Measurements from ENCODE around the gene PTPRT.

The PTPRT gene

DNA sequence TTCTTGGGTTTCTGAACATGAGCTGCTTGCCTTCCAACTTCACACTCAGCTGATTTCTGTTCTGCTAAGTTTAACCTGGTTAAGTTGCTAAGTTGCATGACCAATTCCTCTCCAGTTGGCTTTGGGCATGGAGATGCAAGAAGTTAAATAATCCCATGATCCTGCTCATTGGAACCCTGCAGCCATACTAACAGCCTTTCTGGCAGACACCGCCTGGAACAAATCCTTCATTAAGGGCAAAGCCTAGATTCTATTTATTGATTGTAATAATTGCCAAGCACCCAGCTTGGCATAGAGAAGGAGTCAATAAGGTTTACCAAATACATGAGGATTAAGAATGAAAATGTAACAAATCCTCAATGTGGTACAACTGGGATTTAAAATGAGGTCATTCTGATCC is 829.1 kb downstream of the PTPRT start:
- DNase-seq: no peak

DNA sequence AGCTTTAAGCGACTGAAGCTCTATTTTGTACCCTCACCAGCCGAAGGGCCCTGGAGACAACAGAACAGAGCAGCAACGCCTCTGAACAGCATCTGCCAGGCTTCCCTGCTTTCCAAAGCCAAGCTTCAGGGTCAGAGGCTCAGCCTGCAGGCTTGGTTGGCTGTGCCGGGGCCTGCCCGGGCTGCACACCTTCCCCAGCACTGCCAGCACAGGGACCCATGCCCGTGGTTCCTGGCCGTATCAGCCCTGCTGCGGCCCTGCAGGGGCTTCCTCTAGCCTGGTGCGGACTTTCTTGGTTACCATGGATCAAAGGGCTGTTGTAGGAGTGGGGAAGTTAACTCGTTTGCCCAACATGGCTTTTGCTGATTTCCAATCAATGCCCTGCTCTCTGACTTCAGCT is 830.1 kb downstream of the PTPRT start:
- DNase-seq: no peak

DNA sequence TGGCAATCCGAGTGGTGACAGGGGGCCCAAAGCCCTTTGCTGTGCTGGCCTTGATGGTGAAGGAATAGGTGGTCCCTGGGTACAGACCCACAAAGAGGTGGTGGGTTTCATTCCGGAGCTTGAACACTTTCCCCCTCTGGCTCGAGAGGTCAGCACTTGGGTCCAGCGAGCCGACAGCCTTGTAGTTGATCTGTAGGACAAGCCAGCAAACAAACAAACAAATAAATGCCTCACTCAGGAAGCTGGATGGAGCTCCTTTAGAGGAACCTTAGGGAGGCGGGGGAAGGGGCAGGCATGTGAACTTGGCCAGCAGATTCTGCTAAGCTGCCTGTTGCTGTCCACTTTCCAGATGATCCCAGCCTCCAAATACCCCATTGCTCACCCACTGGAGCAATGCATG is 837.6 kb downstream of the PTPRT start:
- DNase-seq: no peak

DNA sequence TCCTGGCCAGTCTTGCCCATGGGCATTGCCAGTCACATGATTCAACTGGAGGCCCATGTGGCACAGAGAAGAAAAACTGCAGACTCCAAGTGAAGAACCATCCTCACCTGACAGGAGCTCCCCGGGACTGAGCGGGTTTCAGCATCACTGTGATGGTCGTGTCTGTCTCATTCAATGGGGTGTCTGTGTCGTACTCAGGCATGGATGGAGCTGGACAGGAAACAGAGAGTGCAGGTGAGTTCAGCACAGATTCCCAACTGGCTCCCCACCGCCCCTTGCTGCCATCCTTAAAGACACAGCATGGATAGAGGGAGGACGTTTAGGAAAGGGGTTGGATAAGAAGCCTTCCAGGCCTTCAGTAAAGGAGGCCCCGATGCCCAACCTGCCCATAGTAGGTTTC is 839.2 kb downstream of the PTPRT start:
- no peak for DNase-seq

DNA sequence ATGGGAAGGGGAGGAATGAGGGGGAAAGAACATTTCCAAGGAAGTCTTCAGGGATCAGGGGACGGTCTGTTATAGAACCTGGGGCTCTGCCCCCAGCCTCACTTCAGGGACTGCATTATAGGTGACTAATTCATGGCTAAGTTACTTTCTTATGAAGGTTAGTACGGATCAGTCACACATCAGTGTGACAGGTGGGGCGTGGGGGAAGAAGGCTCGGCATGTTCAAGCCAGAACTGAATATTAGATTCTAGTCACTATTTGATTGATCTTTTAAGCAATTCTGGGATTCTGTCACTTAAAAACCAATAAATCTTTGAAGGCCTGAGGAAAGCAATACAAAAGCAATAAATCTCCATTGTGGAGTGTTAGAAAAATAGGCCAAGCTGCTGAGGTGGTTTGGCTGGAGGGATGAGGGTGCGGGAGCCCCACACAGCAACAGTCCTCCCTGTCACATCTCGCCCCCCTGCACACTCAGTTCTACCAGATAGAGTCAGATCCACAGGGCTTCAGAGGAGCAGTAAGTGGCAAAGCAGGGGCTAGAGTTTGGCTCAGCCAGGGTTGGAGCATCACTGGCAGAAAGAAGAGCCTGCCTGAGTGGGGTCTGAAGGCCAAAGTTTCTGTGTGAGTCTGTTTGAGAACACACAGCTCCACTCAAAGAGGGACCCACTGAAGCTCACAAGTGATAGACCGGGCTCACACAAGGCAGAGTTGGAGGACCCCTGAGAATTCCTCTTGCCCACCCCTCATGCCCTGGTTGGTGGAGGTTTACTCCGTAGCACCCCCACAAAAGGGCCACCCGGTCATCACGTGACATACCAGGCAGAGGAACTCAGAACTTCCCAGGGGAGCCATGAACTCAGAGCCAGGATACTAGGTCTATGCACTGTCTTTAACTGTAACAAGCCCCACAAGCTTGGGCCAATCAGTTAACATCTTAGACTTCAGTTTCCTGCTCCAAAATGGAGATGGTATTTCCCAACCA is 843.2 kb downstream of the PTPRT start:
- no peak for DNase-seq

DNA sequence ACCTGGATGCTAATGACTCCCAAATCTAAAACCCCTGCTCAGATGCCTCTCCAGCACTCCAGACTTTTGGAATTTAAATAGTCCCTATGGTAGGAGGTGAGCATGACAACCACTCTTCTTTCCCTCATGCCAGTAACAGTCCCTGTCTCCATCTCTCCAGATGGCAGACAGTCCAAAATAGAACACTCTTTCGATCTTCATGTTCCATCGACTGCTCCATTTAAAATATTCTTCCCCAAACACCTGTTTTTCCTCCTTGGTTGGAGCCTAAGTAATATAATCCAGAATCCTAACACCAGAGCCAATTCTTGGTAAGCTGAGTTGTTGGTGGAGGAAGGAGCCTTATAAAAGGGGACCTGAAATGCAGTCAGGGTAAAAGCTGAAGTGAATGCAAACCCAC is 848.1 kb downstream of the PTPRT start:
- DNase-seq: no peak

DNA sequence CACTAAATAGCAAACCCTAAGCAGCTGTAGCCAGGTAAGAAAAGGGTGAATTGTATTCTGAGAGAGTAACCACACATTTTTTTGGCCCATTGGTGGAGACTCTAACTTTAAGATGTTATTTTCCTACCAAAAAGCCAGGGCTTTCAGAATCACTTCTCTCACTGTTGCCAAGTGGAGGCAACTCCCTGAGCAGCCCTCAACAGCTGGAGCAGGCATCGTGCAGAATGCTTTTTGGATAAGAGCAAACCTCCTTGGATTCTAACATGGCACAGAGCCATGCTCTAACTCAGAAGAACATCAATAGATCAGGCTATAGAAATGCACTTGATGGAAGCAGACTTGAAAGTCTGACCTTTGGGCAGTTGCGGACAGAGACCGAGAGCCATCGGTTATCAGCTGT is 849.3 kb downstream of the PTPRT start:
- no peak for DNase-seq

DNA sequence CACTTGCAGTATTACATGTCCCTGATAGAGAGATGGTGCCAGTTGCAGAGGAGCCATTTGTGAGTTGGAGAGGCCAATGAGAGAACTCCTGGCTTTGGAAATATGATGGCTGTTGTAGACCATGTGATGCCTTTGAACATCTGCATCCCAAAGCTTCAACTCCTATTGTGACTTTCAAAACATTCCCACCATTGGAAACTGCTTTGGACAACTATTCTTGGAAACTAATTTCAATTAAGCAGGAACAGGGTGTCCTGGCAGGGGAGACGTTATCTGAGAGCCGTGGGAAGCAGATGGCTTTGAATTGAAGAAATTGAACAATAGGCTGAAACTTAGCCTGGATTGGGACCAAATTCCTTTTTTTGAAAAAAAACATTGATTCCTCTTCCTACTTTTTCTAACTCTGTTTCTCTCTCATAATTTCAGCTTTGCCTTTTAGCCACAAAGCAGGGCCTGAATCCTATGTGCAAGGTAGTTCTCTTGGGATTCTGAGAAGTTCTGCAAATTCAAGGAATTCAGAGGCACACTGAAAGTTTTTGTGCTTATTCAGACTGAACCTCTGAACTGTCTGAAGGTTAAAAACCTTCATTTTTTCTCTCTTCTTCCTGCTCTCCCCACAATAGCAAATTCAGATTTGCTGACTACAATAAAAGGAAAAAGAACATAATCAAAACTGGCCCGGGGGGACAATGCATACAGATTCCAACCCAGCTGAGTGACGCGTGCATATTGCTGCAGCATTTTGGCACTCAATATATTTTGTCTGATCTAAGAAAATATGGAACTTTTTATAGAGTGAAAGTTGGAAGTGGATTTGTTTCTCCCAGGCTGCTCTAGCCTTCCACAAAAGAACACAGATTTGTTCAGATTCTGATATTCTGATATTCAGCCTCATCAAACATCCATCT is 851.2 kb downstream of the PTPRT start:
- DNase-seq: no peak

DNA sequence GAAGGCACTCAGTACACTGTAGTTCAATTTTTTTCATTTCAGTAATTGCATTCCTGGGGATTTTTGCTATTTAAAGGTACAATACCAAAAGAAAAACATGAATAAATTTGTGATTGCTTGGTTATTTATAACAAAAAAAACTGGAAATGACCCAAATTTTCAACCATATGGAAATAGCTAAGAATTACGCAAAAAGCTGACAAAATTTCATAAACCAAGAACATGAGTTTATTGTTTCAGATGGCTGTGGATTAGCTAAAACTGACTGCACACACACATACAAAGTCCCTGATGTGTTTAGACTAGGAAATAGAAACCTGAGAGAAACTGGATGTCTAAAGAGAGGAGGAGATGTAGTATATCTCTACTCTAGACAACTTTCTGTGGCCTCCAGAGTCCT is 853.1 kb downstream of the PTPRT start:
- DNase-seq: no peak

DNA sequence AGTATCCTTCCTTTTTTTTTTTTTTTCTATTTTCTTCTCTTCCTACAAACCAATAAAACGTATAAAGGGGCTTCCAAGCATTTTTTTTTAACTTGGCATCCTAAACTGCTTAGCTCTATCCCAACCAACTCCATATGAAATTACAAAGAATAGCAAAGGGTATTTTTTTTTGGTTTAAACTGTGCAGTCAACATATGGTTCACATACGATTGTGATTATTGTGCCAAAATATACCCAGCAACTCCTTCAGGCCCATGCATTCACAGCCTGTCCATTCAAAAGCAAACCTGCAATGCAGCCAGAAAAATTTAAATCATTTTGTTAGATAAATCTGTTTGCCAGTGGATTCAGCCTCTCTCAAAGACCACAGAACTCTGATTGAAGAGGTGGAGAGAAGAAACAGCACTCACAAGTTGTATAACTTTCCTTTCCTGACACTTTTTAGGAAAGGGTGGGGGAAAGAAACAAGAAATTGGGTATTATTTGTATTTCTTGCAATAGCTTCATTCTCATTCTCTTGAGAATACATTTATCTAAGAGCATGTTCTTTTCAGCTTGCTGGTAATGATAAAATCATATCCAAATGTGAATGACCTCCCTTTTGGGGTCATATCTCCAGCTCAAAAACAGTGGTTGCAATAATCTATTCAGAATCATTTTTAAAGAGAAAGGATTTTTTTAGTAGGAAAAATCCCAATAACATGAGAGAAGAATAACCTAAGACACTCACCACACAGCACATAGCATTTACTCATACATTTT is 870.3 kb downstream of the PTPRT start:
- no peak for DNase-seq

DNA sequence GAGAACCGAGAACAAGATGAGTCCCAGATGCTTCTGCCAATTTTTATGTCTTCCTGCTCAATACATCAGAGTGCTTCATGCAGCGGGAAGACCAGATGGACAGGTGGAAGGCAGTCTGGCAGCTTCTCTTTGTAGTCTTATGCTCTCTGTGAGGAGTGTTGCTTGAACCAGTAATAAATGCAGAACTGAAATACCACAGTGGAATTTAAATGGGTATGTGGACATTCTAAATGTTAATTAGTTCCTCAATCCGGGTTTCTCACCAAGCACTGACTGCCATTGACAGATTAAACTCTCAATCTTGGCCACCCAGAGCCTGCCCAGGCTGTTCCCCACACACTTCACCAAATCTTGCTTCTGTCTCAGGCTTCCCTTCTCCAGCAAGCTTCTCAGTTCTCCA is 876.0 kb downstream of the PTPRT start:
- DNase-seq: no peak

DNA sequence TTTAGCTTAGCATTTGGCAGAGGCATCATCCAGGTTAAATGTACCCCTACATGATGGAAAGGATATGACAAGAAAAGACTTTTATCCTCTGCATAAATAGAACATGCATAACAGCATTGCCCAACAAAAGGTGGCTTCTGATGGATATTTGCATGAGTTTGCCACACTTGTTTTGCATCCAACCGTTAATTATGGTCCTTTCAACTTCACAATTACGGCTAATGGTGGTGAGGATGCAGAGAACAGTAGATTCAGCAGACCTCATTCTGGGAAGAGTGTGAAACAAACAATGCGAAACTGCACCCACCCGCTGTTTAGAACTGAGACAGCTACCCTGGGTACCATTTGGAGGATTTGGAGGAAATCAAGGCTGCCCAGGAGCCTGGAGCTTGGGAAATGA is 880.7 kb downstream of the PTPRT start:
- no peak for DNase-seq

DNA sequence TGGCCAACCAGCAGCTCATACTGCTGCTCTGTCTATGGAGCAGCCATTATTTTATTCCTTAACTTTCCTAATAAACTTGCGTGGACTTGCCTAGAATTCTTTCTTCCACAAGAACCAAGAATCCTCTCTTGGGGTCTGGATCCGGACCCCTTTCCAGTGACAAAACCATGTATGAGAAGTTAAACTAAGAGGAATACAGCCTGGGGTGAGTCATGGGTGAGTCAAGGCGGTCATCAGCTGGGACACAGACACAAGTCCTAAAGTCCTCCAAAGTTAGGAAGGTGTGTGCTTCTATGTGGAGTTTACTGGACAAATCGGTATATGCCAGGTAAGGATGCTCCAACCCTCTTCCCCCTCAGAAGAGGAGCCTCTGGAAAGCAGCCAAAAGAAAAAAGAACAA is 881.5 kb downstream of the PTPRT start:
- DNase-seq: no peak

DNA sequence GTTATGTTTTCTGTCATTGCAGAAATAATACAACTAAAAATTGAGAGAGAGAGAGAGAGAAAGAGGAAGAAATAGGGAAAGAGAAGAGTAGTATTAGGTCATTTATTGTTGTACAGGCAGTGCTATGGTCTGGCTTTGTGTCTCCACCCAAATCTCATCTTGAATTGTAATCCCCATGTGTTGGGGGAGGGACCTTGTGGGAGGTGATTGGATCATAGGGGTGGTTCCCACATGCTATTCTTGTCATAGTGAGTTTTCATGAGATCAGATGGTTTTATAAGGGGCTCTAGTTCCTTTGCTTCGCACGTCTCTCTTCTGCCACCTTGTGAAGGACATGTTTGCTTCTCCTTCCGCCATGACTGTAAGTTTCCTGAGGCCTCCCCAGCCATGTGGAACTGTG is 894.1 kb downstream of the PTPRT start:
- DNase-seq: no peak

DNA sequence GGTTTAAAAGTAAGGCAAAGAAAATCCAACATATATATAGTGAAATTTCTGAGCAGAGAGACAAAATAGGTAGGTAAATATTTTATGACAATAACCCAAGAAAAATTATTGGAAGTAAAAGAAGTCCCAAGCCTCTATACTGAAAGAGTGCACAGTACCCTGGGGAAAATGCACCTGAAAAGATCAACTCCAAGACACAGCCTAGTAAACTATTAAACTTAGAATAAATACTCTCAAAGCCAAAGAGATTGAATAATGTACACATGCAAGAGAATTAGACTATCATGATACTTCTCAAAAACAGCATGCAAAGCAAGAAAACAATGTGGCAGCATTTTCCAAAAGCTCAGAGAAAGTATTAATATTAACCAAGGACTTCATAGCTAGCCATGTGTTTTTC is 894.7 kb downstream of the PTPRT start:
- no peak for DNase-seq

DNA sequence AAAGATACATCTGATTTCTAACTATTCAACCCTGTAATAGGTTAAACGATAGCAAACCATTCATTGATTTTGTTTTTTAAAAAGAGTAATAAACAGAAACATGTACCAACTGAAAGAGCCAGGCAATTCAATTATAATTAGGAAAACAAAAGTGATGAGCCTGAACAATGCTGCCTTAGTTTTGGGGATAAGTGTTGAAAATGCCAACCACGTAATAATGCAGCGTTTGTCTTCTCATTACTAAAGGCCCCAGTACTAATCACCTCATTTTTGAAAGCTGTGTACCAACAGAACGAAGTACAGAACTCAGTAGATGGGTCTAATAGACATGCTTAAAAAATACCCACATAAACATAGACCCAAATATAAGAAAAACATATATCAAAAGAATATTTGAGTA is 907.9 kb downstream of the PTPRT start:
- DNase-seq: no peak

DNA sequence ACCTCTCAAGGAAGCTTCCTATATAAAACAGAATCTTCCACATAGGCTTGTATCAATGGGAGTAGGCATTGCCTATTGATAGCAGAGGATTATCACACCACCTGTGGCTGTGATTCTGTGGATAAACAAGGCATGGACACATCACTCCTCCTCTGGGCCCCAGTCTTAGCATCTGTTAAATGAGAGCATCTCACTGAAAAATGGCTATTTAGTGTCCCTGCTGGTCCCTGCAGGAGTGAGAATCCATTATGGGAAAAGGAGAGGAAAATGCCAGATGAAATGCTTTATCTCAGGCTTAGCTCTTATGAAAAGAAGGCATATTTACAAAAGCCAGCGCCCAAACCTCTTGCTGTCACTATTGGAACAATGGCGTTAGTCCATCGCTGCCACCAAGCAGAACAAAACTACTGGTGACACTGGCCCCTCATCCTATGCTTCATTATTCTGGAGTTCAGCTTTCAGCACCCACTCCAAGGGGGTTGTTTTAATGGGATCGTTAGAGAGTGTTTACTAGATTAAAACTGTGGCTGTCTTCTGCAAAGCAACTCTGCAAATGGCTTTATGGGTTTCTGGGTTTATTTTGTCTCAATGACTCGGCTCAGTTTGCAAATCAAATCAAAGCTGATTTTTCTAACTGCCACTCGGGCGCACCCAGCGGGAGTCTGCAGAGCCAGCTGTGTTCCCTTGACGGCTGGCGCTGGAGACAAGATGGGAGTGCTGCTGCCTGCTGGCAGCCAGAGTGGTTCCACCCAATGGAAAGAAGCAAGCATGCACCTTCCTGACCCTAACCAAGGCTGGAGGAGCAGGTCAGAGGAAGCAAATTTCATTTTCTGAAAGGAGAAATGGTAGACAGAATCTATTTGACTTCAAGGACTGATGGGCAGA is 912.7 kb downstream of the PTPRT start:
- DNase-seq: no peak

DNA sequence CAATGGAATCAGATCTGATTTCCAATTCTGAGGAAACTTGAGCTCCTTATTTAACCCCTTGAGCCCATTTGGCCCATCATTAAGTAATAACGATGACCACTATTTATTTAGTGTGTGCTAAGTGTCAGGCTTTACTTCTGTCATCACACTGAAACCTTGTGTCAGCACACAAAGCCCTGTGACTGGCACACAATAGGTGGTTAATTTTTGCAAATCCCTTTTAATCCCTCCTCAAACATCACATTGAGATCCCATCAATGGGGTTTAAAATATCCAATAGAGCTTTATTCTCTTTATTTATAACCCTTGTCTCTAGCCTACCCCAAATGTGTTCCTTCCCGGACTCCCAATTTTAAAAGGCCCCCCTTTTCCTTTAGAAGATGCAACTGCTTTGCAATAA is 914.7 kb downstream of the PTPRT start:
- no peak for DNase-seq

DNA sequence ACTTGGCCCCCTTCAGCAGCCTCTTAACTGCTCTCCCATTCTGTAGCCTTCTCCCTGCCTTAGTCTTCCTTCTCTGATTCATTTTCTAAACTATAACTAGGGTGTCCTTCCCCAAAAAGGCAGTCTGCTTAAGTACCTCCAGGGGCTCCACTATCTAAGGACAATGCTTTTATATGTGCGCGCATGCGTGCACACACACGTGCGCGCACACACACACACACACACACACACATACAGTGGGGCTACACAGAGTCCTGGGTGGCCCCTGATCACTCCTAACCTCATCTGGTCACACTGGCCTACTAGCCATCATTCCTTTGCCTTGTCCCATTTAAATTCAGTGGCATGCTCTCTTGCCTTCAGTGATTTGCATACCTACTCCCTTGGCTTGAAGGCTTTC is 917.2 kb downstream of the PTPRT start:
- no peak for DNase-seq

DNA sequence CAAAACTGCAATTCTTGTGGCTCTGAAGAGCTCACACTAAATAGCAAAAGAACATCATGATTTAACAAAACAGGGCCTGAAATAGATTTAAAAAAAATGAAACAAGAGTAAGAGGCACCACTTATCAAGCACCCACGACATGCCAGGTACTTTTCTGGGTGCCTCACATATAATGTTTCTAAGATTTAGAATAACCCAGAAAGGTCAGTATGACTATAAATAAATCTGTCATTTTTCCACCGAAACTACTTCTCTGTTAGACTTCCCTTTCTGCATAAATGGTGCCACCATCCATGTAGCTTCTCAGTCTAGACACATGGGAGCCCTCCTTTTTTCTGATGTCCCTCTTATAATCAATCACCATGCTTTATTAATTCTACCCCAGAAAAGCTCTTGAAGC is 919.2 kb downstream of the PTPRT start:
- DNase-seq: no peak

DNA sequence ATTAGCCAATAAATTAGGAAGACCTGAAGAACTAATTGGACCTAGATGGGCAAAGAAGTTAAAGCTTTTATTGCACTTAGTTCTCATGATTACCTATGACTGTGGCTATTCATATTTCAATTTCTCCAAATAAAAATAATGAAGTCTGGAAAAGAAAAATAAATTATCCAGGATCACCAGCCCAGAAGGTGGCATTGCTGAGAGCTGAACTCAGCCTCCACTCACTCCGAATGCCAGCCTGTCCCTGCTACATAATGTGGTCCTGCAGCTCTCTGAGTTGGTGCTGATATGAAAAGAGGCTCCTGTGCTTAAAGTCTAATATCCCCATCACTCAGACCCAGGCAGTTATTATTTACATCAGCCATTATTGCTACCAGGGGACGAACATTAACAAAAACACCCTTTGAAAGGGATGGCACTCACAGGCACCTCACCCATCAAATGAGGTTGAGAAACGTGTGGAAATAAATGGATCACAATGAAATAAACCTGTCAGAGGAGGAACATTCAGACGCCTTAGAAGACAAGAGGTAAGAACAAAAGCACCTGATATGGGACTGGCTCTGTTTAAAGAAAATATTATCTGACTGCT is 921.8 kb downstream of the PTPRT start:
- no peak for DNase-seq
